ENCODE data around the gene SLC15A4.

Gene SLC15A4

DNA sequence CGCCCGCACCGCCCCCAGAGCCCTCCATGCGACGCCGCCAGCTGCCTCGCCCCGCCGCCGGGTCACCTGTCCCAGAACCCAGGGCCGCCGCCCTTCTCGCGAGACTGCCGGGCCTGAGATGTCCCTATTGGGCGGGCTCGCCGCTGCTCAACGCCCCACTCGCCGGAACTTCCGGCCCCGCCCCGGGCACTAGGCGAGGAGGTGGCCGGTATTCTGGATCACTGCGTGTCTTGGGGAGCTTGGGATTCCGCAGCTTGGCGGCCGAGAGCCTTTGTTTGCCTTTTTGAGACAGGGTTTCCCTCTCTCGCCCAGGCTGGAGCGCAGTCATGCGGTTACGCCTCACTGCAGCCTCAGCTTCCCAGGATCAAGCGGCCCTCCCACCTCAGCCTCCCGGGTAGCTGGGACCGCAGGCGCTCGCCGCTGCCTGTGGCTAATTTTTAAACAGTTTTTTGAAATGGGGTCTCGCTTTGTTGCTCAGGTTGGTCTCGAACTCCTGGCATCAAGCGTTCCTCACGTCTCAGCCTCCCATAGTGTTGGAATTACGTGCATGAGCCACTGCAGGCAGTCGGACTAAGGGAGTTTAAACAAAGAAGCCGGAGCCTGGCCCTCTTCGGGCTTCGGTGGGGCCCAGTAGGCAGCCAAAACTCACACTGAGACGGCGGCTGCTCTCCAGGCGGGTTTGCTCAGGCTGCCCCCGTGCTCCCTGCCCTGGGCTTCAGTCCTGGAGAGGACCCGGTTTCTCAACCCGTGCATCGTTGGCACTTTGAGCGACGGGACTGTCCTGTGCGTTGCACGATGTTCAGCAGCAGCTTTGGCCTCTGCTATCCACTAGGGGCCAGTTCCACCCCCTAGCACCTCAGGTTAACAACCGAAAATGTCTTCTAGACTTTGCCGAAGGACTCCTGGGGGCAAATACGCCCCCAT is at the start of gene SLC15A4:
TSS of gene SLC15A4 (minus strand) at position 43 of the 924 bp plus-strand sequence. CDS start at position 28, 15 bp downstream.
- peak within 1 kb of the TSS; percentile 93 for H3K4me3 ChIP-seq (ENCODE audit: low read depth, low read length)
- TF ChIP-seq, protein P1, sequence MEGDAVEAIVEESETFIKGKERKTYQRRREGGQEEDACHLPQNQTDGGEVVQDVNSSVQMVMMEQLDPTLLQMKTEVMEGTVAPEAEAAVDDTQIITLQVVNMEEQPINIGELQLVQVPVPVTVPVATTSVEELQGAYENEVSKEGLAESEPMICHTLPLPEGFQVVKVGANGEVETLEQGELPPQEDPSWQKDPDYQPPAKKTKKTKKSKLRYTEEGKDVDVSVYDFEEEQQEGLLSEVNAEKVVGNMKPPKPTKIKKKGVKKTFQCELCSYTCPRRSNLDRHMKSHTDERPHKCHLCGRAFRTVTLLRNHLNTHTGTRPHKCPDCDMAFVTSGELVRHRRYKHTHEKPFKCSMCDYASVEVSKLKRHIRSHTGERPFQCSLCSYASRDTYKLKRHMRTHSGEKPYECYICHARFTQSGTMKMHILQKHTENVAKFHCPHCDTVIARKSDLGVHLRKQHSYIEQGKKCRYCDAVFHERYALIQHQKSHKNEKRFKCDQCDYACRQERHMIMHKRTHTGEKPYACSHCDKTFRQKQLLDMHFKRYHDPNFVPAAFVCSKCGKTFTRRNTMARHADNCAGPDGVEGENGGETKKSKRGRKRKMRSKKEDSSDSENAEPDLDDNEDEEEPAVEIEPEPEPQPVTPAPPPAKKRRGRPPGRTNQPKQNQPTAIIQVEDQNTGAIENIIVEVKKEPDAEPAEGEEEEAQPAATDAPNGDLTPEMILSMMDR (IDR thresholded peaks at IDR 0.05; ENCODE audit: borderline replicate concordance, insufficient read depth, low read depth, low read length): 0 out of 2 replicates have a peak, but pooled peaks have one; percentile 18

DNA sequence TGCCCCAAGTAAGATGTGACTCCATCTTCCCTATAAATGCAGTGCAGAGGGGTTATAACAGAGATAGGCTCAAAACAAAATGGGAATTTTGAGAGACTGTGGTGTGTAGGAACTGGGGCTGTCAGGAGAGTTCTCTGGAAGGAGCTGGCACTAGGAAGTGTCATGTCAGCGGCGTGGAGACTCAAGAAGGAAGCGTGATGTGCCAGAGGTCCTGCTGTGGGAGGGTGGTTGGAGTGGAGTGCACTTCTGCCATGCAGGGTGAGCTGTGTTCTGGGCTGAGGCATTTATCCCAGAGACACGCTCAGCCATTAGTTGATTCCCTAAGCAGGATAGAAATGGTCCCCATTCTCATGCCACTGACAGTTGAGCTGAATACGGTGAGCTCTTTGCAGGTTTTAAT is 48.5 kb upstream of the SLC15A4 start:
- H3K4me3 ChIP-seq (ENCODE audit: low read depth, low read length): no peak overlapping the region

DNA sequence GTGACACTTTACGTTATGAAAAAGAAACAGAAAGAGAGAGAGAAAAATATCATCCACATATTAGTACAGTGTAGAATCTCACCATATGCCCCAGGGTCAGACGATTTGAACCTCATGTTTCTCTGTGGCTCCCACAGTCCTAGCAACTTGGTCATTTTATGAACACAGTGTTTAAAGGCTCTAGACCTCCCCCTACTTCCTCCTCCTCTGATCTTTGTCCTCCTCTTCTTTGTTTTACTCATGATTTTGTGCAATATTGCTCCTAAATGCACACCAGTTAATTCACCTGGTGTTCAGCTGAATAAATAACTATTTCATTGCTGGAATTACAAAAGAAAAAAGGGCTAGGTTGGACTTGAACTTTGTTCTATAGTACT is 47.7 kb upstream of the SLC15A4 start:
- no peak overlapping the region for H3K4me3 ChIP-seq (ENCODE audit: low read depth, low read length)
- TF ChIP-seq, protein P1 (IDR thresholded peaks at IDR 0.05; ENCODE audit: borderline replicate concordance, insufficient read depth, low read depth, low read length): no peak

More for the DNA sequence above, 48.5 kb upstream of the SLC15A4 start:
- TF ChIP-seq, protein P1 (IDR thresholded peaks at IDR 0.05; ENCODE audit: borderline replicate concordance, insufficient read depth, low read depth, low read length): no peak

DNA sequence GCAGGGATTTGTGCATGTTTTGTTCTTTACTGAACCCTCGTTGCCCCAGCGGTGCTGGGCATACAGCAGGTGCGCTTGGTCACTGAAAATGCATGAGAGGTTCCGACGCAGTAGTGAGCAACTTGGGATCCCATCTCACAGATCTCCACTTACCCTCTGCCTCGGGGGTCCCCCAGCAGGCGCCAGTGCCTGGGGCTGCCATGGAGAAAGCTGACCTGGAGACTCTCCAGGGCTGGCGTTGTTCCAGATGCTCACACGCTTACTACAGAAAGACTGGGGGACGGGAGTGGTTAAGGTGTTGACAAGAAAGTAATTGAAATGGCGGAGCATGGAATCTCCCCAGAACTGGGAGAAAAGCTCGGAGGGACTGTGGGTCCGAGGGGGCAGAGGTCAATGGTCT is 43.7 kb upstream of the SLC15A4 start:
- TF ChIP-seq, protein P1 (IDR thresholded peaks at IDR 0.05; ENCODE audit: borderline replicate concordance, insufficient read depth, low read depth, low read length): no peak
- H3K4me3 ChIP-seq (ENCODE audit: low read depth, low read length): no peak overlapping the region

DNA sequence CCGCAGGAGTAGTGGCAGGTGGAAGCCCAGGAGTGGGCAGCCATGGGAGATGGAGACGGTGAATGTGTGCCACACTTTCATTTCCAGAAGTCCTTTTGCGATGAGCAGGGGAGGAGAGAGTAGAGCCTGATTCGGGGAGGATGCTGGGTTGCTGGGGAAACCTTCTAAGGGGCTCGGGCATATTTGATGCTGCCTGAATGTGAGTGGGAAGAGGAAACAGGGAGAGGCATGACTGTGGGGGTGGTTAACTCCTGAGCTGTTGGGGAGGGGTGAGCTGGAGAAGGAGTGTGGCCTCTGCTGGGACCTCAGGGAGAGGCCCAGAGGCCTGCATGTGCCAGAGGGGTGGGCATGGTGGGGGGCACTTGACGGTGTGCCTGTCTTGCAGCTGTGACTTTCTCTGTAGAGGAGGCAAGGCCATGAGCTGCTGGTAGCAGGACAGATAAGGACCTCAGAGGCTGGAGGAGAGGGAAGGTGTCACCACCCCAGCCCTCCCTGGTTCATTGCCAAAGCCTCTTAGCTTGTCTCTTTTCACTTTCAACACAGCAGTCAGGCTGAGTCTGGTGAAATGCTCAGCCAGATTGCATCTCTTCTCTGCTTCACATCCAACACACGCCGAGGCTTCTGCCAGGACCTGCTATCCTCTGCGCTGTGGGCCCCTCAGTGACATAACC is 40.9 kb upstream of the SLC15A4 start:
- H3K4me3 ChIP-seq (ENCODE audit: low read depth, low read length): no peak overlapping the region
- TF ChIP-seq, protein P1 (IDR thresholded peaks at IDR 0.05; ENCODE audit: borderline replicate concordance, insufficient read depth, low read depth, low read length): no peak

DNA sequence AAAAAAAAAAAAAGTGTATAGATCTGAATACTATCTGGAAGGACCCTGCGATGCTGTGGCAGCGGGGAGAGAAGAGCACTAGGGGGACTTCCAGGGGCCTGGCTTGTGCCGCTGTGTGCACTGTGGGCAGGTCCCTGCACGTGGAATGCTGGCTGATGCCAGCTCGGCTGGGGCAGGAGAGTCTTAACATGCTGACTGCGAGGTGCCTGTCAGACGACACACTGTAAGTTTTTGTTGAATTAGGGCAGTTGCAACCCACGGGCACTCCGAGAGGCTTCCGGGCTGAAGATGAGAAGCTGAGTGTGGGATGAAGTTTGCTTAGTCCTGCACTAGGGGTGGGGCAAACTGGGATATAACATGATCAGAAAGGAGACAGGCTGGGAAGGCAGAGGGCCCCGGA is 40.2 kb upstream of the SLC15A4 start:
- no peak overlapping the region for H3K4me3 ChIP-seq (ENCODE audit: low read depth, low read length)

More for the DNA sequence above, 40.2 kb upstream of the SLC15A4 start:
- TF ChIP-seq, protein P1 (IDR thresholded peaks at IDR 0.05; ENCODE audit: borderline replicate concordance, insufficient read depth, low read depth, low read length): no peak
